Measurements from ENCODE around the gene GIN1. TPM values are rescaled to one million over a fixed set of nuclear protein-coding genes. Genes with fewer than 3 reads are reported as not detected.
"Not testable (repeated sequence)": the region's sequence is repeated elsewhere in the genome, so short reads cannot be mapped to it uniquely, and the experiment has no call there.

Gene GIN1
- total RNA-seq, 2 donors from 2014 or later = 5.6 to 8.5 TPM

GRCh38 chr5:103092676-103093075, 27.3 kb downstream of the GIN1 start:
- no peak for ATAC-seq (replicated peaks)
- Mint-ChIP-seq H3K36me3 (ENCODE audit: low read depth) (peaks cover 69% of the 10 kb centered on the region), H3K27me3 (no peaks in the 10 kb centered on the region), H3K4me1 (no peaks in the 10 kb centered on the region), H3K4me3 (no peak overlapping the region), H3K27ac (no peak overlapping the region), H3K9me3 (no peaks in the 10 kb centered on the region)

DNA sequence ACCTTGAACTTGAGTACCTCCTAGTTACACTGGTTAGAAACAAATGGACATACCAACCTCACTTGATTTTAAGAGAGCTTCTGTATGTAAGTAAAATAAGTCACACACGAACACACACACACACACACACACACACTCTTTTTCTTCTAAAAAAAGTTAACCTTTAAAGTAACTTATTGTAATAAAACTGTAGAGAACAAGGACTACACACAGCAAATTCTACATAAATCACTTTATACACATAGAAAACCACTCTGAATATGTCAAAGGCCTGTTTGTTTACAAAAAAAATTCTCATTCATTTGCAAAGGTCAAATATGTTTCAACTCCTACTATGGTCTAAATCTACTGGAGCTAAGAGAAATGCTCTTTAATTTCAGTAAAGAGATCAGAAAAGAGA, 29.1 kb downstream of the GIN1 start:
- Mint-ChIP-seq H3K4me3 (no peak overlapping the region), H3K36me3 (ENCODE audit: low read depth) (peaks cover 70% of the 10 kb centered on the region), H3K4me1 (no peaks in the 10 kb centered on the region), H3K27ac (no peak overlapping the region), H3K9me3 (peaks cover 7% of the 10 kb centered on the region), H3K27me3 (no peaks in the 10 kb centered on the region)
- ATAC-seq (replicated peaks) = no peak

GRCh38 chr5:103089272-103089671, 30.7 kb downstream of the GIN1 start:
- no peak for ATAC-seq (replicated peaks)
- Mint-ChIP-seq H3K36me3 (ENCODE audit: low read depth) (peaks cover 72% of the 10 kb centered on the region), H3K27ac (no peak overlapping the region), H3K4me1 (no peaks in the 10 kb centered on the region), H3K9me3 (peaks cover 9% of the 10 kb centered on the region), H3K4me3 (no peak overlapping the region), H3K27me3 (no peaks in the 10 kb centered on the region)

GRCh38 chr5:103086547-103086946, 33.4 kb downstream of the GIN1 start:
- H3K9me3 Mint-ChIP-seq = peaks cover 30% of the 10 kb centered on the region
- H3K27ac Mint-ChIP-seq = no peak overlapping the region
- no peak for ATAC-seq (replicated peaks)
- no peaks in the 10 kb centered on the region for H3K4me1 Mint-ChIP-seq
- H3K4me3 Mint-ChIP-seq = no peak overlapping the region
- no peaks in the 10 kb centered on the region for H3K27me3 Mint-ChIP-seq
- H3K36me3 Mint-ChIP-seq (ENCODE audit: low read depth) = peaks cover 53% of the 10 kb centered on the region

DNA sequence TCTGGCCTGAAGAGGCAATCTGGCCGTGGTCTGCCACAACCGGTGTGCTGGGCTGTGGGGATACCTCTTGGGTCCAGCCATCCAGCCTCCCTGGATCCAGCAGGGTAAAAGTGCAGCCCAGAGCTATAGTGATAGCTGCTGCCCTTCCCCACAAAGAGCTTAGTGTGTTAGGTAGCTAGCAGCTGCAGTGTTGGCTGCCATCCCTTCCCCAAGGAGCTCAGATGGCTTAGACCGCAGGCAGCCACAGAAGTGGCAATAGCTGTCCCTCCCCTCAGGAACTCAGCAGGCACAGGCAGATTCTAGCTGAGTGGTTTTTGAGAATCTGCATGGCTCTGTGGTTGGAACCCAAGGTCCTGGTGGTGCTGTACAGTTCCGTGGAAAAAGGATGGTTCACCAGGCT, 40.1 kb downstream of the GIN1 start:
- Mint-ChIP-seq H3K4me1 (no peaks in the 10 kb centered on the region), H3K27ac (no peak overlapping the region), H3K4me3 (no peak overlapping the region), H3K36me3 (ENCODE audit: low read depth) (peaks cover under 1% of the 10 kb centered on the region), H3K9me3 (peaks cover 59% of the 10 kb centered on the region), H3K27me3 (no peaks in the 10 kb centered on the region)
- no peak for ATAC-seq (replicated peaks)

DNA sequence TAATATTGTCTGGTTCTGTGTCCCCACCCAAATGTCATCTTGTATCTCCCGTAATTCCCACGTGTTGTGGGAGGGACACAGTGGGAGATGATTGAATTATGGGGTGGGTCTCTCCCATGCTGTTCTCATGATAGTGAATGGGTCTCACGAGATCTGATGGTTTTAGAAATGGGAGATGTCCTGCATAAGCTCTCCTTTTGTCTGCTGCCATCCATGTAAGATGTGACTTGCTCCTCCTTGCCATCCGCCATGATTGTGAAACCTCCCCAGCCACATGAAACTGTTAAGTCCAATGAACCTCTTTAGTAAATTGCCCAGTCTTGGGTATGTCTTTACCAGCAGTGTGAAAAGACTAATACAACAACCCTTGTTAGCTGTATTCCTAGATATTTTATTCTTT, 44.5 kb downstream of the GIN1 start:
- Mint-ChIP-seq H3K27me3 (no peaks in the 10 kb centered on the region), H3K27ac (no peak overlapping the region), H3K4me1 (no peaks in the 10 kb centered on the region), H3K36me3 (ENCODE audit: low read depth) (no peaks in the 10 kb centered on the region), H3K4me3 (no peak overlapping the region), H3K9me3 (peaks cover 44% of the 10 kb centered on the region)
- no peak for ATAC-seq (replicated peaks)

DNA sequence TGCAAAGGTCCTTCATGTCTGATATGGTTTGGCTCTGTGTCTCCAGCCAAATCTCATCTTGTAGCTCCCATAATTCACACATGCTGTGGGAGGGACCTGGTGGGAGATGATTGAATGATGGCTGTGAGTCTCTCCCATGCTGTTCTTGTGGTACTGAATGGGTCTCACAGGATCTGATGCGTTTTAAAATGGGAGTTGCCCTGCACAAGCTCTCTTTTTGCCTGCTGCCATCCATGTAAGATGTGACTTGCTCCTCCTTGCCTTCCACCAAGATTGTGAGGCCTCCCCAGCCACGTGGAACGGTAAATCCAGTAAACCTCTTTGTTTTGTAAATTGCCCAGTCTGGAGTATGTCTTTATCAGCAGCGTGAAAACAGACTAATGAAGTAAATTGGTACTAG, 46.4 kb downstream of the GIN1 start:
- H3K4me3 Mint-ChIP-seq; H3K27me3 Mint-ChIP-seq; ATAC-seq (replicated peaks); H3K4me1 Mint-ChIP-seq; H3K36me3 Mint-ChIP-seq (ENCODE audit: low read depth); H3K27ac Mint-ChIP-seq: not testable (repeated sequence)
- H3K9me3 Mint-ChIP-seq = peaks cover 38% of the 10 kb centered on the region

DNA sequence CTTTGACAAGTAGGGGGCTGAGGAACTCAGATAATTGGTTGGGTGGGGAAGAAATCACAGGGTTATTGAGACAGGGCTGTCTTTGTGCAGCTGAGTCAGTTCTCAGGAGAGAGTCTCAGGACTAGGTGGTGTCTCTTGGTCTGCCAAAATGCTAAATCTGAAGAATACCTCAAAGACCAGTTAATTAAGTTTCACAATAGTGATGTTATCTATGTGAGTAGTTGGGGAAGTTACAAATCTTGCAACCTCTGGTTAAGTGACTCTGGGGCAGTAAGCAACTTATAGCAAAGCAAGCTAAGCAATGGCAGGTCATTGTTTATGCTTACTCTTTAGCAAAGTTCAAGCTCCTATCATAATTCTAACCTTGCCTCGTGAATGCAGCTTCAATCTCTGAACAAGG, 53.6 kb downstream of the GIN1 start:
- H3K27me3 Mint-ChIP-seq = peaks cover 4% of the 10 kb centered on the region
- no peaks in the 10 kb centered on the region for H3K36me3 Mint-ChIP-seq (ENCODE audit: low read depth)
- no peaks in the 10 kb centered on the region for H3K4me1 Mint-ChIP-seq
- H3K4me3 Mint-ChIP-seq = no peak overlapping the region
- no peak overlapping the region for H3K27ac Mint-ChIP-seq
- no peak for ATAC-seq (replicated peaks)
- no peaks in the 10 kb centered on the region for H3K9me3 Mint-ChIP-seq

- Mint-ChIP-seq H3K27me3 (peaks cover 4% of the 10 kb centered on the region), H3K4me1 (peaks cover 7% of the 10 kb centered on the region), H3K36me3 (ENCODE audit: low read depth) (no peaks in the 10 kb centered on the region), H3K9me3 (peaks cover 6% of the 10 kb centered on the region), H3K27ac (no peak overlapping the region), H3K4me3 (no peak overlapping the region)
- ATAC-seq (replicated peaks) = no peak
Measured at GRCh38 chr5:103060424-103060954, 59.4 kb downstream of the GIN1 start.

DNA sequence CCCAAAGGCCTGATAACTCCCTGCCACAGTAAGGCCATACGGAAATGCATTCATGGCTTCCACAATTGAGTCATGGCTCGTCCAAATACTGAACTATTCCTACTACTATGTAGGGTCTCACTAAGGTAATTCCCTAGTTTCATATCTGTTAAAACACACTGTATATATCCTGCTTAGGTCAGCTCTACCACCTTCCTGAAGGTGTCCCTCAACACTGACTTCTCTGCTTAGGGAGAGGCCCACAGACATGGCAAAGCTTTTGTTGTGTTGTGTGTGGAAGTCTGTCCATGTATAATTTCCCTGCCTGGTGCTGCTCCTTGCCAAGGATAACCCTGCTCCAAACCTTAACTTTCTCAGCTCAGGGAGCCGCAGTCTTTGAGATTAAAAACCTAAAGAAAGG, 60.4 kb downstream of the GIN1 start:
- peaks cover 7% of the 10 kb centered on the region for H3K4me1 Mint-ChIP-seq
- H3K27ac Mint-ChIP-seq = no peak overlapping the region
- H3K27me3 Mint-ChIP-seq = peaks cover 4% of the 10 kb centered on the region
- peaks cover 6% of the 10 kb centered on the region for H3K9me3 Mint-ChIP-seq
- no peak for ATAC-seq (replicated peaks)
- no peak overlapping the region for H3K4me3 Mint-ChIP-seq
- no peaks in the 10 kb centered on the region for H3K36me3 Mint-ChIP-seq (ENCODE audit: low read depth)

DNA sequence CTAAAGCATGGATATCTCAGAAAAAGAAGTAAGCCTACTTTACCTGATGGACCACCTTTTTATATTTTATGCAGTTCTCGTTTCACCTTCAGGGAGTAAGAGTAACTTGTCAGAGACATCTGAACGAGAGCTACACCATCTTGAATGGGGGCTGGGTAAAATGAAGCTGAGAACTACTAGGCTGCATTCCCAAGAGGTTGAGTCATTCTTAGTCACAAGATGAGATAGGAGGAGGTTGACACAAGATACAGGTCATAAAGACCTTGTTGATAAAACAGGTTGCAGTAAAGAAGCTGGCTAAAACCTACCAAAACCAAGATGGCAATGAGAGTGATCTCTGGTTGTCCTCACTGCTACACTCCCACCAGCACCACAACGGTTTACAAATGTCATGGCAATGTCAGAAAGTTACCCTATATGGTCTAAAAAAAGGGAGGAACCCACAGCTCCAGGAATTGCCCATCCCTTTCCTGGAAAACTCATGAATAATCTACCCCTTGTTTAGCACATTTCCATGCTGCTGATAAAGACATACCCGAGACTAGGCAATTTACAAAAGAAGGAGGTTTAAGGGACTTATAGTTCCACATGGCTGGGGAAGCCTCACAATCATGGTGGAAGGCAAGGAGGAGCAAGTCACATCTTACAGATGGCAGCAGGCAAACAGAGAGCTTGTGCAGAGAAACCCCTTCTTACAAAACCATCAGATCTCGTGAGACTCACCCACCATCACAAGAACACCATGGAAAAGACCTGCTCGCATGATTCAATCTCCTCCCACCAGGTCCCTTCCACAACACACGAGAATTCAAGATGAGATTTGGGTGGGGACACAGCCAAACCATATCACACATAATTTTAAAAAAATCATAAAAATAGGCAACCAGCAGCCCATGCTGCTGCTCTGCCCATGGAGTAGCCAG, 62.5 kb downstream of the GIN1 start:
- Mint-ChIP-seq H3K9me3 (peaks cover 6% of the 10 kb centered on the region), H3K36me3 (ENCODE audit: low read depth) (no peaks in the 10 kb centered on the region), H3K27me3 (no peaks in the 10 kb centered on the region), H3K4me3 (no peak overlapping the region), H3K4me1 (peaks cover 7% of the 10 kb centered on the region), H3K27ac (no peak overlapping the region)
- peak; percentile 58 for ATAC-seq (replicated peaks)

- H3K9me3 Mint-ChIP-seq; H3K4me3 Mint-ChIP-seq; H3K36me3 Mint-ChIP-seq (ENCODE audit: low read depth); H3K27ac Mint-ChIP-seq; ATAC-seq (replicated peaks); H3K4me1 Mint-ChIP-seq; H3K27me3 Mint-ChIP-seq: not testable (repeated sequence)
Measured at GRCh38 chr5:103046706-103047105, 73.2 kb downstream of the GIN1 start.

GRCh38 chr5:103041071-103041676, 78.8 kb downstream of the GIN1 start:
- no peak for ATAC-seq (replicated peaks)
- Mint-ChIP-seq H3K9me3 (no peaks in the 10 kb centered on the region), H3K27ac (no peak overlapping the region), H3K4me3 (no peak overlapping the region), H3K36me3 (ENCODE audit: low read depth) (no peaks in the 10 kb centered on the region), H3K4me1 (no peaks in the 10 kb centered on the region), H3K27me3 (peaks cover 8% of the 10 kb centered on the region)

DNA sequence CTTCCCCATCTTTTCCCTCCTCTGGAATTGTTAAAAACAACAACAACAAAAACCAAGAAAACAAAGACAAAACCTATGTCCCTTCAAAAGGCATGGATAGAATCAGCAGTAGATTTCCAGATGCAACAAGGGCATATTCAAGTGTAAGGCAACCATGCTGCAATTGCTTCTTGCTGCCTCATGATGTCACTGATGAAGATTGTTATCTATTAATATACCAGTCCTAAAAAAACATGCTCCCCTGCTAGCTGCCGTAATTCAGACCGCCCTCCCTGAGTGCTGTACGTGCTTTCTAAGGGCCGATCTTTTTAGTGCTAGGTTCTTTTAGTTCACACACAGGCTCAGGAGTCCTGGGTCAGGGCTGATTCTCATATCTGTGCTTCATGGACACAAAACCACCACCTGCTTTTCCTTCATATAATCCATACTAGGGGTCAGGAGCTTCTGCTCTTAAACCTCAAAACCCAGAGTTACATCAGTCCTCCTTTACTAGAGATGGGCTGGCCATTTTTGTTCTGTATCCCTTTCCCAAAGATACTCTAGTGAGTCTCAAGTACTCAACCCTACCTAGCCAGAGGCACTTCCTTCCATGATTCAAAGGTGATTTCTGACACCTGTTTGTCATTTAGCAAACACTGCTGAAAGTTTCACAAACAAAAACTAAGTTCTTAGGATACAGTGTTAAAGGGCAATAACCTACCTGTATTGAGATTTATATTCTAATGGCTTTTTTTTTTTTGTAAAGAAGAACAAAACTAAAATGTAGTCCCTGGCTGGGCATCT, 82.1 kb downstream of the GIN1 start:
- no peak for ATAC-seq (replicated peaks)
- H3K27ac Mint-ChIP-seq = no peak overlapping the region
- H3K9me3 Mint-ChIP-seq = no peaks in the 10 kb centered on the region
- no peak overlapping the region for H3K4me3 Mint-ChIP-seq
- H3K36me3 Mint-ChIP-seq (ENCODE audit: low read depth) = no peaks in the 10 kb centered on the region
- H3K4me1 Mint-ChIP-seq = no peaks in the 10 kb centered on the region
- H3K27me3 Mint-ChIP-seq = no peaks in the 10 kb centered on the region

Data from activated T-helper 17 cell treated with anti-CD3 and anti-CD28 coated beads, Interleukin-2, amount 50 U/mL, for 72 hours (primary cell).